Lower lobe of right lung (tissue), 2 donors: ENCODE measurements around the gene STMP1. TPM values are rescaled to one million over a fixed set of nuclear protein-coding genes. Genes with fewer than 3 reads are reported as not detected.
A peak's percentile ranks its signal among the peaks of the same experiment; 100 is the strongest.

Experiments
- ATAC-seq, 2 donors: fragments of 200-7000 bp; cut with Tn5 transposase; one replicate each; pipeline ENCODE4 v1.9.1; 2020 to 2022; ENCODE audit warnings: mild to moderate bottlenecking in 2 of 2, moderate library complexity in 2 of 2
- DNase-seq: peaks from one replicate; pipeline ENCODE4 v3.0.0-alpha.2; 2020
- H3K27ac ChIP-seq: fragments of 200-600 bp; one replicate; pipeline ENCODE4 v1.8.0; 2022
- H3K27me3 ChIP-seq: fragments of 200-600 bp; one replicate; pipeline ENCODE4 v1.8.0; 2022; ENCODE audit warnings: low read depth
- H3K36me3 ChIP-seq: fragments of 200-600 bp; one replicate; pipeline ENCODE4 v1.8.0; 2022; ENCODE audit warnings: mild to moderate bottlenecking
- H3K4me1 ChIP-seq: fragments of 200-600 bp; one replicate; pipeline ENCODE4 v1.8.0; 2022
- H3K4me3 ChIP-seq: fragments of 200-600 bp; one replicate; pipeline ENCODE4 v1.8.0; 2022; ENCODE audit warnings: mild to moderate bottlenecking
- H3K9me3 ChIP-seq: fragments of 200-600 bp; one replicate; pipeline ENCODE4 v1.8.0; 2022
- intact Hi-C: fragments of 100-400 bp; cut with DNase I; formaldehyde crosslinking; loops from one replicate; pipeline ENCODE4 v1.11.0; 2022
- total RNA-seq: library from RNA; stranded (reverse); fragmentation: NEBNext Ultra II Directional; extraction: Animal tissue kit (Norgen Biotek cat#: 25700); gene quantifications from one replicate; pipeline ENCODE4 v1.2.1, GENCODE V29; 2021
- TF ChIP-seq, protein P1 (sequence below): fragments of 200-600 bp; IDR thresholded peaks from one replicate; pipeline ENCODE4 v1.8.0; 2022; ENCODE audit warnings: antibody characterized with exemption, mild to moderate bottlenecking
- donor health status: DM: no; HTN: yes; CAD: no; lungs with severe emphysema.

The STMP1 gene
- total RNA-seq, 1 donor from 2014 or later, result 24.3 TPM

DNA sequence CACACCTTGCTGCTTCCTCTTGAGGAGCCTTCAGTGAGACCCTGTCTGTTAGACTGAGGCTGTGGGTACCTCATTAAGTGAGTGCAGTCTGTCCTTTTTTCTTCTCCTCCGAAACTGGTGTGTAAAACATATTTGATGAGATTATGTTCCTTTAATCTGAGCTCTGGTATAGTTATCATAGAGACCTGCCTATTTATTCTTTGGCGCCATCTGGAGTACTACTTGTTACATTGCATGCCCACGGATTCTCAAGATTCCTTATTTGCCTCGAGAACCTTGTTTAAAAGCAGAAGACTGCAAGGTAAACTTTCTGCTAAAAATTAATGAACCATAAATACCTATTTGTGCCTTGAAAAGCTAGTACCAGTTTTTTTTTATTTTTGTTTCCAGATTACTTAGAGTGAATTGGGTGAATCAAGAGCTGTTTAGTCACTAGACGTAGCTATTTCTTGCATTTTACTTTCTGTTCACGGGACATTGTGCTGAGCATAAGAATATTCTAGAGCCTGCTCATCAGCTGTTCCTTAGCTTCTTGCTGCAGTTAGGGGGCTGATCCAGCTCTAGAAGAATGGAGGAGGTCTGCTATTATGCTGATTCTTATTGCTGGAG, 16.9 kb upstream of the STMP1 start:
- ATAC-seq, result peak; percentile 79 to 84
- Histone ChIP-seq H3K27ac (no peak overlapping the region), H3K9me3 (no peaks in the 10 kb centered on the region), H3K4me1 (no peaks in the 10 kb centered on the region), H3K4me3 (no peak overlapping the region), H3K27me3 (no peaks in the 10 kb centered on the region), H3K36me3 (peaks cover 65% of the 10 kb centered on the region)
- intact Hi-C loops, result no loop called here
- DNase-seq, result no peak
- TF ChIP-seq, protein P1, sequence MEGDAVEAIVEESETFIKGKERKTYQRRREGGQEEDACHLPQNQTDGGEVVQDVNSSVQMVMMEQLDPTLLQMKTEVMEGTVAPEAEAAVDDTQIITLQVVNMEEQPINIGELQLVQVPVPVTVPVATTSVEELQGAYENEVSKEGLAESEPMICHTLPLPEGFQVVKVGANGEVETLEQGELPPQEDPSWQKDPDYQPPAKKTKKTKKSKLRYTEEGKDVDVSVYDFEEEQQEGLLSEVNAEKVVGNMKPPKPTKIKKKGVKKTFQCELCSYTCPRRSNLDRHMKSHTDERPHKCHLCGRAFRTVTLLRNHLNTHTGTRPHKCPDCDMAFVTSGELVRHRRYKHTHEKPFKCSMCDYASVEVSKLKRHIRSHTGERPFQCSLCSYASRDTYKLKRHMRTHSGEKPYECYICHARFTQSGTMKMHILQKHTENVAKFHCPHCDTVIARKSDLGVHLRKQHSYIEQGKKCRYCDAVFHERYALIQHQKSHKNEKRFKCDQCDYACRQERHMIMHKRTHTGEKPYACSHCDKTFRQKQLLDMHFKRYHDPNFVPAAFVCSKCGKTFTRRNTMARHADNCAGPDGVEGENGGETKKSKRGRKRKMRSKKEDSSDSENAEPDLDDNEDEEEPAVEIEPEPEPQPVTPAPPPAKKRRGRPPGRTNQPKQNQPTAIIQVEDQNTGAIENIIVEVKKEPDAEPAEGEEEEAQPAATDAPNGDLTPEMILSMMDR, result peak; percentile 80

DNA sequence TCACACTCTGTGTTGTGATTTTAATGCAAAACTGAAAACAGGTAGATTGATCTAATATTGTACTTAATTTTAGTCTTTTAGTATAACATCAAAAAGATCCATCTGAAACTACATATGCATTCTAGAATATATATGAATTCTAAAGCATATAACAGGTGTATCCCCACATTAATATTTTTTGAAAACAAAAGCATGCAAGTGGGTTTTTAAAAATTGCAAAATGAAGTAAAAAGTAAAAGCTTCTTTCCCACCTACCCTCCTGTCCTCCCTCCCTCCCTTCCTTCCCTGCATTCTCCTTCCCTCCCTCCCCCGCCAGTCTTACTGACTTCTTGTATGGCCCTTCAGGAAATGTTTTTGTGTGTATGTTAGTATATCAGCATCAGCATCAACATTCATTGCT, 14.6 kb upstream of the STMP1 start:
- H3K27ac ChIP-seq, result no peak overlapping the region
- H3K9me3 ChIP-seq, result no peaks in the 10 kb centered on the region
- no peak overlapping the region for H3K4me3 ChIP-seq
- H3K27me3 ChIP-seq, result no peaks in the 10 kb centered on the region
- TF ChIP-seq, protein P1, result no peak
- H3K4me1 ChIP-seq, result no peaks in the 10 kb centered on the region
- ATAC-seq (no peak), DNase-seq (no peak)
- intact Hi-C loops, result no loop called here
- peaks cover 55% of the 10 kb centered on the region for H3K36me3 ChIP-seq

DNA sequence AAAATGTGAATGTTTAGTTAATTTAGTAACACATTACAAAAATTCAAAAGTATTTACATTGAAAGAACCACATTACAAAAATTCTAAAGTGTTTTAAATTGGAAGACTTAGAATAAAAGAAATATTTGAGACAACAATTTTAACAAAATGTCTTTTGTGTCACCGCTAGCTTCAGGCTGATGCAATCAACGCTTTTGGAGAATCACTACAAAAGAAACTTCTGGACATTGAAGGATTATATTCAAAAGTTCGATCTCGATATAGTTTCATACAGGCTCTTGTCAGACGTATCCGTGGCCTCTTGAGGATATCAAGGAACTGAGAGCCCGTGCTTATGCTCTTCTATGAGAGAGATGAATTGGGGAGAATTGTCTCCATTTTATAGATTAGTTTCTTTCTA, 14.1 kb upstream of the STMP1 start:
- no peak overlapping the region for H3K27ac ChIP-seq
- intact Hi-C loops, result no loop called here
- TF ChIP-seq, protein P1, result no peak
- no peaks in the 10 kb centered on the region for H3K9me3 ChIP-seq
- peaks cover 51% of the 10 kb centered on the region for H3K36me3 ChIP-seq
- no peaks in the 10 kb centered on the region for H3K4me1 ChIP-seq
- H3K4me3 ChIP-seq, result no peak overlapping the region
- ATAC-seq, result no peak
- DNase-seq, result no peak
- no peaks in the 10 kb centered on the region for H3K27me3 ChIP-seq

DNA sequence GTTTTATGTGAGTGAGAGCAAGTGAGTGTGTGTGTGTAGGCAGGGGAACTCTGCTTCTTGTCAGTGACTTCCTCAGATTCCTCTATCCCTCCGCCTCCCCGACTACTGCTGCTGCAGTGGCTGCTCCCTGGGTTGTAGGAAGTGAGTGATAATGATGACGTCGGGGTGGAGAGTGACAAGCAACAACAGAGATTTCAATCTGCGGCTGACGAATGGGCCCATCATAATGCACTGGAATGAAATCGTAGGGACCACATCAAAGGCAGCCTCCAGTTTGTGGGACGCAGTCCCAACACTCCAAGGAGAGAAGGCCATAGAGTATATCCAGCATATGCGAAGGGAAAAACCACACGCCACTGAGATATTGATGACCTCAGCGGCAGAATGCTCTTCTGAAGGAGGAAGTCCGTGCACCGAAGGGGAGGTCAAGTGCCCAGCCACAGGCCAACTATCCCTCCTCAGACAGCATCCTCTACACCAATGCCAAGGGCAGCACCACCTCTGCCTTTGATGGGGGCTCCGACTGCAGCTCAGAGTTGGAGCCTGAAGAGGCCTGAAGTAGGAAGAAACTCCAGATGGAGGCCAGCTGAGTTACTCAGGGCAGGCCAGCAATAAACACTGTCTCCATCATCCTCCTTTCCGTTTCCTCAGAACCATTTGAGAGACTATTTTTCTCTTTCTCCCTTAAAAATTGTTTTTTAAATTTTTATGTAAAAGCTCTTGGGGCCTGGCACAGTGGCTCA, 11.3 kb upstream of the STMP1 start:
- ATAC-seq, result peak; percentile 43 to 83
- DNase-seq, result no peak
- Histone ChIP-seq H3K4me1 (no peaks in the 10 kb centered on the region), H3K27me3 (no peaks in the 10 kb centered on the region), H3K27ac (peak overlapping the region; percentile 27), H3K4me3 (no peak overlapping the region), H3K9me3 (no peaks in the 10 kb centered on the region), H3K36me3 (peaks cover 29% of the 10 kb centered on the region)
- intact Hi-C loops, result no loop called here
- TF ChIP-seq, protein P1, result no peak

DNA sequence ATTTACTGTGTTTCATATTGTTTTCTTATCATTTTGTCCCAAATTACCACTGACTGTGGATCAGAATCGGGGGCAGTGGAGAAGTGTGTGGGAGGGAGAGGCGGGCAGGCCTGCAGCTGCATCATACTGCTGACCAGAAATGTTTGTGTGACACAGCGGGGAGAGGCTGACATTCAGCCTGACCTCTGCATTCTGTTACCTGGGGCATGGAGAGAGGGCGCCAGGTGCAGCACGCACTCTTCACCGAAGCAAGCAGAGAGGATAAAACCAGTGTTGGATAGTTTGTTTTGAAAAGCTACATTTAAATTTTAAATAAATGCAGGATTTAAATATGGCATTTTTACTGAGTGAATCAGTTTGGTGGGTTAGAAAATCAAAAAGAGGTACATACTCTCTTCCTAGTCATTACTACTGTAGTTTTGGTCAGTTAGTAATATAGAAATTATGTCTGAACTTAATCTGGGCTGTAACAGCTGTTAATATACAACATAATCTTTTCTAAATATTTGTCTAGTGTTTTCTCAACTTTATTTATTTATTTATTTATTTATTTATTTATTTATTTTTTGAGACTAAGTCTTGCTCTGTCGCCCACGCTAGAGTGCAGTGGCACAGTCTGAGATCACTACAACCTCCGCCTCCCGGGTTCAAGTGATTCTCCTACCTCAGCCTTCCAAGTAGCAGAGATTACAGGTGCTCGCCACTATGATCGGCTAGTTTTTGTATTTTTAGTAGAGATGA, 8.8 kb upstream of the STMP1 start:
- H3K9me3 ChIP-seq, result no peaks in the 10 kb centered on the region
- no peaks in the 10 kb centered on the region for H3K27me3 ChIP-seq
- no peak overlapping the region for H3K27ac ChIP-seq
- intact Hi-C loops, result no loop called here
- ATAC-seq (no peak), DNase-seq (no peak)
- H3K4me1 ChIP-seq, result no peaks in the 10 kb centered on the region
- no peak overlapping the region for H3K4me3 ChIP-seq
- TF ChIP-seq, protein P1, result no peak
- peaks cover 5% of the 10 kb centered on the region for H3K36me3 ChIP-seq
